Mucosa of descending colon (tissue), 3 donors: ENCODE measurements around the gene USP20. TPM values are rescaled to one million over a fixed set of nuclear protein-coding genes. Genes with fewer than 3 reads are reported as not detected.
"Not testable (repeated sequence)": the region's sequence is repeated elsewhere in the genome, so short reads cannot be mapped to it uniquely, and the experiment has no call there.

Experiments used
- ATAC-seq: fragments of 200-7000 bp; cut with Tn5 transposase; one replicate; pipeline ENCODE4 v1.9.1; 2020; ENCODE audit warnings: mild to moderate bottlenecking, moderate library complexity
- DNase-seq, 3 donors: peaks; one replicate each; pipeline ENCODE4 v3.0.0-alpha.2; 2020
- H3K36me3 ChIP-seq: fragments of 200-600 bp; one replicate; pipeline ENCODE4 v1.8.0; 2021; ENCODE audit warnings: low read depth, mild to moderate bottlenecking
- H3K4me1 ChIP-seq: fragments of 200-600 bp; one replicate; pipeline ENCODE4 v1.8.0; 2021; ENCODE audit warnings: low read depth, mild to moderate bottlenecking
- H3K4me3 ChIP-seq: fragments of 200-600 bp; one replicate; pipeline ENCODE4 v1.8.0; 2021; ENCODE audit warnings: mild to moderate bottlenecking
- H3K9me3 ChIP-seq: fragments of 200-600 bp; one replicate; pipeline ENCODE4 v1.8.0; 2021; ENCODE audit warnings: mild to moderate bottlenecking
- CTCF ChIP-seq: fragments of 200-600 bp; IDR thresholded peaks from one replicate; pipeline ENCODE4 v1.8.0; 2022; ENCODE audit warnings: antibody characterized with exemption, mild to moderate bottlenecking
- intact Hi-C, 2 donors: fragments of 100-400 bp; cut with DNase I in 1 of 2; cut with micrococcal nuclease in 1 of 2; formaldehyde crosslinking; loops; one replicate each; pipeline versions ENCODE4 v1.11.0 to v1.11.1; 2022; cut with DNase I, micrococcal nuclease
- long read RNA-seq, 2 donors: library from polyadenylated mRNA; unstranded; transcript quantifications; one replicate each; pipeline ENCODE4 v2.0.0, GENCODE V29; 2019 to 2021
- total RNA-seq, 3 donors: library from RNA; stranded (reverse); fragmentation: NEBNext Ultra II Directional in 2 of 3; extraction: Animal tissue kit (Norgen Biotek cat#: 25700) in 2 of 3; gene quantifications; one replicate each; pipeline versions ENCODE4 v1.2.1 to v1.2.4, GENCODE V29; 2021 to 2023
- donor health status: DM: no; HTN: no; CAD: no; lungs with moderate emphysema.
- donor health status: DM: no; HTN: no; CAD: no.
- donor health status: DM: no; HTN: yes; CAD: no.

USP20 gene
- 10 to 100 TPM; 20.2 to 32.3 (median 22.9) TPM for total RNA-seq
- long read RNA-seq, donor 1, full-length matches to known transcripts, result 15 of 57 reads
- long read RNA-seq, donor 1, partial matches to known transcripts, result 18 of 57 reads
- long read RNA-seq, donor 1, other reads (novel, unspliced or antisense), result 24 of 57 reads
- long read RNA-seq, donor 2, partial matches to known transcripts, result 3 of 5 reads
- long read RNA-seq, donor 2, other reads (novel, unspliced or antisense), result 2 of 5 reads

GRCh38 chr9:129835128-129835859, at the start of gene USP20, which contains the start of gene C9orf78:
Gene USP20, plus strand, starts transcription at chr9:129835458. Its CDS starts 17,098 bp downstream, at chr9:129852556.
Gene C9orf78, minus strand, starts transcription at chr9:129835275. Its CDS starts 54 bp downstream, at chr9:129835221.
- Histone ChIP-seq H3K9me3 (no peaks in the 10 kb centered on the region), H3K4me1 (peaks cover 15% of the 10 kb centered on the region), H3K36me3 (no peaks in the 10 kb centered on the region), H3K4me3 (peak within 1 kb of the TSS; percentile 66)
- DNase-seq, result peak; percentile 98 to 99 (median 98)
- peak; percentile 99 for ATAC-seq
- peak; percentile 27 for TF ChIP-seq CTCF
- intact Hi-C loops, result no loop called here

- Histone ChIP-seq H3K4me1 (peaks cover 4% of the 10 kb centered on the region), H3K36me3 (no peaks in the 10 kb centered on the region), H3K4me3 (no peak overlapping the region), H3K9me3 (no peaks in the 10 kb centered on the region)
- intact Hi-C loops, result loop anchor here (5.0 kb wide), 2 partner anchors 44 to 49 kb away; no protein-coding TSS in a partner anchor
- DNase-seq (no peak), ATAC-seq (no peak)
- TF ChIP-seq CTCF, result no peak
Observed at GRCh38 chr9:129785866-129786265, 49.4 kb upstream of the USP20 start.

- no peak for ATAC-seq
- Histone ChIP-seq H3K36me3 (no peaks in the 10 kb centered on the region), H3K4me1 (peaks cover 4% of the 10 kb centered on the region), H3K9me3 (no peaks in the 10 kb centered on the region), H3K4me3 (no peak overlapping the region)
- no peak for DNase-seq
- TF ChIP-seq CTCF, result no peak
- intact Hi-C loops, result loop anchor here (5.0 kb wide), 2 partner anchors 44 to 49 kb away; no protein-coding TSS in a partner anchor
Observed at GRCh38 chr9:129786481-129786880, 48.8 kb upstream of the USP20 start.

- peaks cover 4% of the 10 kb centered on the region for H3K4me1 ChIP-seq
- H3K4me3 ChIP-seq, result no peak overlapping the region
- TF ChIP-seq CTCF, result no peak
- intact Hi-C loops, result loop anchor here in 1 of 2 donors (10.0 kb wide), 1 partner anchor 140 kb away; no protein-coding TSS in a partner anchor
- no peak for ATAC-seq
- no peaks in the 10 kb centered on the region for H3K9me3 ChIP-seq
- no peaks in the 10 kb centered on the region for H3K36me3 ChIP-seq
- DNase-seq, result no peak
Observed at GRCh38 chr9:129794549-129794948, 40.7 kb upstream of the USP20 start.

GRCh38 chr9:129796029-129796428, 39.2 kb upstream of the USP20 start:
- ATAC-seq, H3K4me3 ChIP-seq, H3K9me3 ChIP-seq, H3K36me3 ChIP-seq, DNase-seq, H3K4me1 ChIP-seq: not testable (repeated sequence)
- intact Hi-C loops, result loop anchor here in 1 of 2 donors (10.0 kb wide), 1 partner anchor 141 kb away; no protein-coding TSS in a partner anchor

GRCh38 chr9:129798973-129799372, 36.3 kb upstream of the USP20 start:
- no peaks in the 10 kb centered on the region for H3K36me3 ChIP-seq
- H3K4me3 ChIP-seq, result no peak overlapping the region
- H3K9me3 ChIP-seq, result no peaks in the 10 kb centered on the region
- TF ChIP-seq CTCF, result no peak
- peaks cover 3% of the 10 kb centered on the region for H3K4me1 ChIP-seq
- intact Hi-C loops, result loop anchor here in 1 of 2 donors (10.0 kb wide), 1 partner anchor 144 kb away; no protein-coding TSS in a partner anchor
- DNase-seq (no peak), ATAC-seq (no peak)
